ENCODE data around the gene GLB1L.
"Not testable (repeated sequence)": the region's sequence is repeated elsewhere in the genome, so short reads cannot be mapped to it uniquely, and the experiment has no call there.

The GLB1L gene

GRCh38 chr2:219207134-219207883 is 37.9 kb downstream of the GLB1L start:
- no peak for DNase-seq (ENCODE audit: low read depth in 2 of 2)

- DNase-seq (ENCODE audit: low read depth in 2 of 2): peak; percentile 86 to 88
Observed at GRCh38 chr2:219206328-219207133, 38.7 kb downstream of the GLB1L start, which contains the start of gene ZFAND2B. Gene ZFAND2B, plus strand, starts transcription at chr2:219206782. Its CDS starts 206 bp downstream, at chr2:219206988.

GRCh38 chr2:219205981-219206327 is 39.3 kb downstream of the GLB1L start:
- no peak for DNase-seq (ENCODE audit: low read depth in 2 of 2)

- no peak for DNase-seq (ENCODE audit: low read depth in 2 of 2)
Observed at GRCh38 chr2:219205165-219205538, 40.1 kb downstream of the GLB1L start.

- DNase-seq (ENCODE audit: low read depth in 2 of 2): no peak
Observed at GRCh38 chr2:219204425-219205164, 40.6 kb downstream of the GLB1L start.

GRCh38 chr2:219201331-219201730 is 43.9 kb downstream of the GLB1L start:
- not testable (repeated sequence) for DNase-seq (ENCODE audit: low read depth in 2 of 2)

- DNase-seq (ENCODE audit: low read depth in 2 of 2): not testable (repeated sequence)
Observed at GRCh38 chr2:219200502-219201326, 44.5 kb downstream of the GLB1L start.

GRCh38 chr2:219199470-219200211 is 45.6 kb downstream of the GLB1L start:
- no peak for DNase-seq (ENCODE audit: low read depth in 2 of 2)

- DNase-seq (ENCODE audit: low read depth in 2 of 2): no peak
Observed at GRCh38 chr2:219198974-219199373, 46.3 kb downstream of the GLB1L start.

- no peak for DNase-seq (ENCODE audit: low read depth in 2 of 2)
Observed at GRCh38 chr2:219197388-219197787, 47.9 kb downstream of the GLB1L start.

GRCh38 chr2:219186754-219187456 is 58.3 kb downstream of the GLB1L start:
- DNase-seq (ENCODE audit: low read depth in 2 of 2): no peak

All from activated CD8-positive, alpha-beta memory T cell treated with anti-CD3 and anti-CD28 coated beads for 4 hours (primary cell).